ENCODE results near the gene HOXC6.

The HOXC6 gene

GRCh38 chr12:54044425-54045103 lies 16.3 kb downstream of the HOXC6 start:
- Histone ChIP-seq H3K9me3 (replicated peaks in 1 of 2; ENCODE audit: control insufficient read depth in 2 of 2, insufficient read depth in 1 of 2, low read depth in 1 of 2, low read length in 2 of 2) (peaks cover 0 to 3% of the 10 kb centered on the region in 2 donors), H3K79me1 (ENCODE audit: low read depth, low read length) (no peaks in the 10 kb centered on the region), H3K18ac (ENCODE audit: low read length) (no peak overlapping the region), H4K8ac (ENCODE audit: low read depth, low read length) (no peak overlapping the region), H4K91ac (ENCODE audit: low read depth, low read length, poor library complexity) (no peak overlapping the region), H3K4me3 (ENCODE audit: low read length in 2 of 2) (no peak overlapping the region), H2BK15ac (ENCODE audit: low read length) (no peak overlapping the region), H2BK5ac (ENCODE audit: low read length) (no peak overlapping the region), H3K4me2 (ENCODE audit: insufficient read depth, low read length, poor library complexity, severe bottlenecking) (no peak overlapping the region), H2BK120ac (ENCODE audit: low read depth, low read length) (no peak overlapping the region), H3K14ac (ENCODE audit: low read length) (no peak overlapping the region), H3K4ac (ENCODE audit: low read length) (no peak overlapping the region), H3K27ac (replicated peaks; ENCODE audit: low read length) (no peak overlapping the region), H3K4me1 (ENCODE audit: control insufficient read depth in 2 of 2, insufficient read depth in 1 of 2, low read depth in 1 of 2, low read length in 2 of 2) (no peaks in the 10 kb centered on the region), H3K9ac (ENCODE audit: low read depth, low read length, poor library complexity) (no peak overlapping the region), H3K36me3 (replicated peaks in 1 of 2; ENCODE audit: control insufficient read depth in 2 of 2, insufficient read depth in 2 of 2, low read length in 2 of 2) (no peaks in the 10 kb centered on the region), H3K27me3 (ENCODE audit: control insufficient read depth in 3 of 3, insufficient read depth in 3 of 3, low read depth in 1 of 3, low read length in 3 of 3) (peaks cover 30 to 97% (median 93%) of the 10 kb centered on the region in 3 experiments), H3K23ac (ENCODE audit: low read depth, low read length, poor library complexity) (no peak overlapping the region), H2BK12ac (ENCODE audit: low read length) (no peak overlapping the region), H2AFZ (ENCODE audit: low read length) (no peak overlapping the region), H2AK5ac (ENCODE audit: low read depth, low read length) (no peak overlapping the region)
- no CpG with 5 or more reads among the region's 5 CpGs for WGBS, 2 donors (ENCODE audit: extremely low coverage in 2 of 2, insufficient read length in 2 of 2, insufficient replicate concordance in 1 of 2)
- DNase-seq (ENCODE audit: low spot score) = no peak

DNA sequence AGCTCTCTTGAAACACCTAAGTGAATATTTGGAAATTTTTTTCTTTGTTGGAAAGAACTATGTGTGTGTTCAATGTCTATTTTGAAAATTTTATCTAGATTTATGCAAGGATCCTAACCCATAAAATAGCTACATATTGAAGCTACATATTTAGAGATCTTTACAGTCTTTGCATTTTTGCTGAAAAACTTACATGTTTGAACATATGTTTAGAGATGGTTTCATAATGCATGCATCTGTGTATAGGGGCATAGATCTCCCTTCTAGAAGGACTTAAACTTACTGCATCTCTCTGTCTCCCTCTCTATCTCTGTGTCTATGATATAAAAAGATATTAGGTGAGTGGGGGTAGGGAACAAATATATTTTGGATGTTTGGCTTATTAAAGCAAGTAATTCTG lies 17.2 kb downstream of the HOXC6 start:
- no peak overlapping the region for H4K8ac ChIP-seq (ENCODE audit: low read depth, low read length)
- no peak overlapping the region for H2AK5ac ChIP-seq (ENCODE audit: low read depth, low read length)
- no peak overlapping the region for H3K27ac ChIP-seq (replicated peaks; ENCODE audit: low read length)
- no peak overlapping the region for H3K9ac ChIP-seq (ENCODE audit: low read depth, low read length, poor library complexity)
- H2BK12ac ChIP-seq (ENCODE audit: low read length) = no peak overlapping the region
- no peaks in the 10 kb centered on the region for H3K79me1 ChIP-seq (ENCODE audit: low read depth, low read length)
- H3K18ac ChIP-seq (ENCODE audit: low read length) = no peak overlapping the region
- no peak overlapping the region for H2BK5ac ChIP-seq (ENCODE audit: low read length)
- no peaks in the 10 kb centered on the region for H3K4me1 ChIP-seq (ENCODE audit: control insufficient read depth in 2 of 2, insufficient read depth in 1 of 2, low read depth in 1 of 2, low read length in 2 of 2)
- H3K9me3 ChIP-seq (replicated peaks in 1 of 2; ENCODE audit: control insufficient read depth in 2 of 2, insufficient read depth in 1 of 2, low read depth in 1 of 2, low read length in 2 of 2) = no peaks in the 10 kb centered on the region
- DNase-seq (ENCODE audit: low spot score) = no peak
- no peak overlapping the region for H3K4me3 ChIP-seq (ENCODE audit: low read length in 2 of 2)
- no peak overlapping the region for H3K14ac ChIP-seq (ENCODE audit: low read length)
- H3K27me3 ChIP-seq (ENCODE audit: control insufficient read depth in 3 of 3, insufficient read depth in 3 of 3, low read depth in 1 of 3, low read length in 3 of 3) = peaks cover 32 to 97% (median 93%) of the 10 kb centered on the region in 3 experiments
- no peak overlapping the region for H2AFZ ChIP-seq (ENCODE audit: low read length)
- no peak overlapping the region for H3K23ac ChIP-seq (ENCODE audit: low read depth, low read length, poor library complexity)
- no peak overlapping the region for H4K91ac ChIP-seq (ENCODE audit: low read depth, low read length, poor library complexity)
- no peak overlapping the region for H3K4ac ChIP-seq (ENCODE audit: low read length)
- no peak overlapping the region for H2BK120ac ChIP-seq (ENCODE audit: low read depth, low read length)
- no peak overlapping the region for H2BK15ac ChIP-seq (ENCODE audit: low read length)
- no peaks in the 10 kb centered on the region for H3K36me3 ChIP-seq (replicated peaks in 1 of 2; ENCODE audit: control insufficient read depth in 2 of 2, insufficient read depth in 2 of 2, low read length in 2 of 2)
- H3K4me2 ChIP-seq (ENCODE audit: insufficient read depth, low read length, poor library complexity, severe bottlenecking) = no peak overlapping the region

DNA sequence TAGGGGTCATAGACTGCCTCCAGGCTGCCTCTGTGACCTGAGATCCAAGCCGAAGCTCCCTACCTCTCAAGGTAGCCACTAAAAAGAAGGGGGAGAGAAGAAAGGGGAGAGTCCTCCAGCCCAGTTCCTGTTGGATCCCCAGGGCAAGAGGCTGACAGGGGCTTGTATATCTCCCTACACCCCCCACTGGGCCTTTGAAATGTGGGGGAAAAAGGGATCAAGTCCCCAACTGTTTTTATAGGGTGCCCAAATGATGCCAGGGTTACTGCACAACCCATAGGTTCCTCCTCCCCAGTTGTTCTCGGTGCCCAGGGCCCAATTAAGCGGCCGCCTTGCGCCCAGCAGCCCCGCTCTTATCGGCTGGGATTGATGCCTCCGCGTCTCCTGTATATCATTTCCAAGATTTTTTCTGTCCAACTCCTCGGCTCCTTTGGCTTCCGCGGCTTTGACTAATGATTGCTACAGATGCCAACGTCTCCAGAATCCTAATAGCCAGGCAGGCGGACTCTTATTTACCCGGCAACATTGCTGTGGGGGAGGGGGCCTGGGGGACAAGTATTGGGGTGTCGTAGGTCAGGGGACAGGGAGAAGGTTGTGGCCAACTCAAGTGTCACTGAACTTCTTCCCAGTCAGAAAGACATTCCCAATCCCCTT lies 17.8 kb downstream of the HOXC6 start:
- Histone ChIP-seq H3K36me3 (replicated peaks in 1 of 2; ENCODE audit: control insufficient read depth in 2 of 2, insufficient read depth in 2 of 2, low read length in 2 of 2) (no peaks in the 10 kb centered on the region), H3K4ac (ENCODE audit: low read length) (no peak overlapping the region), H3K27me3 (ENCODE audit: control insufficient read depth in 3 of 3, insufficient read depth in 3 of 3, low read depth in 1 of 3, low read length in 3 of 3) (peaks cover 34 to 97% (median 95%) of the 10 kb centered on the region in 3 experiments), H4K8ac (ENCODE audit: low read depth, low read length) (no peak overlapping the region), H2BK15ac (ENCODE audit: low read length) (no peak overlapping the region), H2BK120ac (ENCODE audit: low read depth, low read length) (no peak overlapping the region), H3K9me3 (replicated peaks in 1 of 2; ENCODE audit: control insufficient read depth in 2 of 2, insufficient read depth in 1 of 2, low read depth in 1 of 2, low read length in 2 of 2) (no peaks in the 10 kb centered on the region), H3K23ac (ENCODE audit: low read depth, low read length, poor library complexity) (no peak overlapping the region), H3K27ac (replicated peaks; ENCODE audit: low read length) (no peak overlapping the region), H4K91ac (ENCODE audit: low read depth, low read length, poor library complexity) (no peak overlapping the region), H3K18ac (ENCODE audit: low read length) (no peak overlapping the region), H2BK12ac (ENCODE audit: low read length) (no peak overlapping the region), H2AK5ac (ENCODE audit: low read depth, low read length) (no peak overlapping the region), H3K4me1 (ENCODE audit: control insufficient read depth in 2 of 2, insufficient read depth in 1 of 2, low read depth in 1 of 2, low read length in 2 of 2) (no peaks in the 10 kb centered on the region), H2AFZ (ENCODE audit: low read length) (no peak overlapping the region), H3K14ac (ENCODE audit: low read length) (no peak overlapping the region), H2BK5ac (ENCODE audit: low read length) (no peak overlapping the region), H3K9ac (ENCODE audit: low read depth, low read length, poor library complexity) (no peak overlapping the region), H3K4me3 (ENCODE audit: low read length in 2 of 2) (no peak overlapping the region), H3K79me1 (ENCODE audit: low read depth, low read length) (no peaks in the 10 kb centered on the region), H3K4me2 (ENCODE audit: insufficient read depth, low read length, poor library complexity, severe bottlenecking) (no peak overlapping the region)
- no peak for DNase-seq (ENCODE audit: low spot score)
- WGBS, 2 donors (ENCODE audit: extremely low coverage in 2 of 2, insufficient read length in 2 of 2, insufficient replicate concordance in 1 of 2) = no CpG with 5 or more reads among the region's 16 CpGs

DNA sequence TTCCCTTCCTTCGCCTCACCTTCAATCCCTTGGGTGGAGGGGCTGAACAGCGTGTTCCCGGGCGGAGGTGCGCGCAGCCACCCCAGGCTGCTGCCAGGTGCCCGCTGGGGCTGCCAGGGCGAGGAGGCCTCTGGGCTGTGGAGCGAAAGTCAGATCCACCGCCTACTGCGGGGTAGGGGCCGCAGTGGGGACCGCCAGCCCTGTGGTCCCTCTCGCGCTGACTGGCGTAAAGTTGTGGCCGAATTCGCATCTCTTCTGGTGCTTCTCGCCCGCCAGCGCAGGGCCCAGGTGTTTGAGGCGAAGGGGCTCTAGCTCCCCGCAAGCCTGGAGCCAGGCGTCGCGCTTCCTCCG lies 18.5 kb downstream of the HOXC6 start:
- Histone ChIP-seq H3K4me1 (ENCODE audit: control insufficient read depth in 2 of 2, insufficient read depth in 1 of 2, low read depth in 1 of 2, low read length in 2 of 2) (no peaks in the 10 kb centered on the region), H3K9ac (ENCODE audit: low read depth, low read length, poor library complexity) (no peak overlapping the region), H3K9me3 (replicated peaks in 1 of 2; ENCODE audit: control insufficient read depth in 2 of 2, insufficient read depth in 1 of 2, low read depth in 1 of 2, low read length in 2 of 2) (no peaks in the 10 kb centered on the region), H2AK5ac (ENCODE audit: low read depth, low read length) (no peak overlapping the region), H3K4me3 (ENCODE audit: low read length in 2 of 2) (no peak overlapping the region), H2BK5ac (ENCODE audit: low read length) (no peak overlapping the region), H3K27me3 (ENCODE audit: control insufficient read depth in 3 of 3, insufficient read depth in 3 of 3, low read depth in 1 of 3, low read length in 3 of 3) (peaks cover 42 to 99% (median 95%) of the 10 kb centered on the region in 3 experiments), H3K23ac (ENCODE audit: low read depth, low read length, poor library complexity) (peak overlapping the region; percentile 52), H3K27ac (replicated peaks; ENCODE audit: low read length) (no peak overlapping the region), H2AFZ (ENCODE audit: low read length) (no peak overlapping the region), H3K14ac (ENCODE audit: low read length) (no peak overlapping the region), H4K91ac (ENCODE audit: low read depth, low read length, poor library complexity) (no peak overlapping the region), H3K4me2 (ENCODE audit: insufficient read depth, low read length, poor library complexity, severe bottlenecking) (no peak overlapping the region), H4K8ac (ENCODE audit: low read depth, low read length) (no peak overlapping the region), H2BK15ac (ENCODE audit: low read length) (no peak overlapping the region), H3K4ac (ENCODE audit: low read length) (no peak overlapping the region), H3K36me3 (replicated peaks in 1 of 2; ENCODE audit: control insufficient read depth in 2 of 2, insufficient read depth in 2 of 2, low read length in 2 of 2) (no peaks in the 10 kb centered on the region), H2BK120ac (ENCODE audit: low read depth, low read length) (no peak overlapping the region), H3K18ac (ENCODE audit: low read length) (no peak overlapping the region), H2BK12ac (ENCODE audit: low read length) (no peak overlapping the region), H3K79me1 (ENCODE audit: low read depth, low read length) (no peaks in the 10 kb centered on the region)
- DNase-seq (ENCODE audit: low spot score) = no peak
- WGBS, 2 donors (ENCODE audit: extremely low coverage in 2 of 2, insufficient read length in 2 of 2, insufficient replicate concordance in 1 of 2) = no CpG with 5 or more reads among the region's 27 CpGs
